ENCODE results near the gene E2F4.
A peak's percentile ranks its signal among the peaks of the same experiment; 100 is the strongest.

Gene E2F4

DNA sequence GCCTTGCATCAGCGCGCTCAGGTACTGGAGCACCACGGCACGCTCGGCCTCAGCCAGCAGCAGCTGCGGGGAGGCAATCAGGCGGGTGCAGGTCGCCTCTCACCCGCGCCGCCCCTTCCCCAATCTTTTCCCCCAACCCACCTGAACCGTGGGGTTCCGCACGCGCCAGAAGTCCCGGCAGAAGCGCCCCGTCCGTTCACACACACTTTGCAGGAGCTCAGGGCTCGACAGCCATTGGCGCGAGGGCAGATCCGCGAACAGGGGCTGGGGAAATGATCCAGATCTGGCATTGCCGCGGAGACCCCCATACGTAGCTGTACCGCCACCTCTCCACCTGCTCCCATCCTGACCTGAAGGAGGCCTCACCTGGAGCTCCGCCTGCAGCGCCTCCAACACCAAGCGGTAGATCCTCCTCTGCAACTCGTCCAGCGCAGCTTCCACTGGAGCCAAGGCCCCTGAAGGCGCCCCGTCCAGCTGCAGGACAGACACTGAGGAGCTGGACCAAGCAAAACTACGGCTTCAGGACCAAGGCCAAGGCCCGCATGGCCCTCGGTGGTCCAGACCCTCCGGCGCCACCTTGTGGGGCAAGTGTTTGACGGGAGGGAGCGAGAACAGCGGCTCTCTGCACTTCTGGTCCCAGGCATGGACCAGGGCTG, 6.8 kb upstream of the E2F4 start:
- H3K27ac ChIP-seq, result peak overlapping the region; percentile 91
- TF ChIP-seq ZFX (IDR thresholded peaks at IDR 0.05), result no peak
- TF ChIP-seq, protein P1, sequence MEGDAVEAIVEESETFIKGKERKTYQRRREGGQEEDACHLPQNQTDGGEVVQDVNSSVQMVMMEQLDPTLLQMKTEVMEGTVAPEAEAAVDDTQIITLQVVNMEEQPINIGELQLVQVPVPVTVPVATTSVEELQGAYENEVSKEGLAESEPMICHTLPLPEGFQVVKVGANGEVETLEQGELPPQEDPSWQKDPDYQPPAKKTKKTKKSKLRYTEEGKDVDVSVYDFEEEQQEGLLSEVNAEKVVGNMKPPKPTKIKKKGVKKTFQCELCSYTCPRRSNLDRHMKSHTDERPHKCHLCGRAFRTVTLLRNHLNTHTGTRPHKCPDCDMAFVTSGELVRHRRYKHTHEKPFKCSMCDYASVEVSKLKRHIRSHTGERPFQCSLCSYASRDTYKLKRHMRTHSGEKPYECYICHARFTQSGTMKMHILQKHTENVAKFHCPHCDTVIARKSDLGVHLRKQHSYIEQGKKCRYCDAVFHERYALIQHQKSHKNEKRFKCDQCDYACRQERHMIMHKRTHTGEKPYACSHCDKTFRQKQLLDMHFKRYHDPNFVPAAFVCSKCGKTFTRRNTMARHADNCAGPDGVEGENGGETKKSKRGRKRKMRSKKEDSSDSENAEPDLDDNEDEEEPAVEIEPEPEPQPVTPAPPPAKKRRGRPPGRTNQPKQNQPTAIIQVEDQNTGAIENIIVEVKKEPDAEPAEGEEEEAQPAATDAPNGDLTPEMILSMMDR (conservative IDR thresholded peaks at IDR 0.05), result peak; percentile 75

DNA sequence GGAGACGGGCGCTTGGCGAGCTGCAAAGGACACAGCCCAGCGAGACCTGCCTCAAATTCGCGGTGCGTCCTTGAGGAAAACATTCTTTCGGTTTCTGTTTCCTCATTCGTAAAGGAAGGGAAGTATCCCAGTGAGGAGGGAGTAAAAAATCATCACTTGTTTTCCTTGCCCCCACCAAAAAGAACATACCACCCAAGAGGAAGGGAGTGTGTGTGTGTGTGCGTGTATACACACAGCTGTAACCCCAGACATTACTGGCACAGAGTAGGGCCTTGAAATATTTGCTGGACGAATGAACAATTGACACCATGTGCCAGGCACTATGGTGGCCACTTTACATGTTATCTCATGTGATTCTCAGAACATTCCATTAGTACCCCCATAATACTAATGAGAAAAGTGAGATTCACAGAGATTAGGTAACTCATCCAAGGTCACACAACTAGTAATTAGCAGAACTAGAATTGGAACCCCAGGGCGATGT, 6.3 kb upstream of the E2F4 start:
- TF ChIP-seq, protein P1 (conservative IDR thresholded peaks at IDR 0.05), result no peak; the same call in 1 of the 2 replicates
- no peak for TF ChIP-seq ZFX (IDR thresholded peaks at IDR 0.05)
- no peak overlapping the region for H3K27ac ChIP-seq

DNA sequence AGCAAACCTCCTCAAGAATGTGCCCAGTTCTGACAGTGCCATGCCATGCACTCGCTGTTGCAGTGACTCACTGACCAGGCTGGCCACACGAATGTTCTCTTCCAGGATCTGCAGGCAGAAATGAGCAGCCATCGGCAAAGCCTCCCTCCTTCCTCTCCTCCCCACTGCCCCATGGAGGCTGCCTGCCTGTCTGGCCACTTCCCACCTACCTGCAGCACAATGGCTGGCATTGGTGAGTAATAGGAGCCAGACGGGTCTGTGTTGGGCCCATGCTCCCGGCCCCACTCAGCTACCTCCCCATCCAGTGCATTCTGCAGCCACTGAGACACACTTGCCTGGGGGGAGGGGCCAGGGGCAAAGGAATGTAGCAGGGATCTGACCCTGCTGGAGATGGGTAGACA, 5.4 kb upstream of the E2F4 start:
- TF ChIP-seq, protein P1 (conservative IDR thresholded peaks at IDR 0.05), result no peak
- TF ChIP-seq ZFX (IDR thresholded peaks at IDR 0.05), result no peak

DNA sequence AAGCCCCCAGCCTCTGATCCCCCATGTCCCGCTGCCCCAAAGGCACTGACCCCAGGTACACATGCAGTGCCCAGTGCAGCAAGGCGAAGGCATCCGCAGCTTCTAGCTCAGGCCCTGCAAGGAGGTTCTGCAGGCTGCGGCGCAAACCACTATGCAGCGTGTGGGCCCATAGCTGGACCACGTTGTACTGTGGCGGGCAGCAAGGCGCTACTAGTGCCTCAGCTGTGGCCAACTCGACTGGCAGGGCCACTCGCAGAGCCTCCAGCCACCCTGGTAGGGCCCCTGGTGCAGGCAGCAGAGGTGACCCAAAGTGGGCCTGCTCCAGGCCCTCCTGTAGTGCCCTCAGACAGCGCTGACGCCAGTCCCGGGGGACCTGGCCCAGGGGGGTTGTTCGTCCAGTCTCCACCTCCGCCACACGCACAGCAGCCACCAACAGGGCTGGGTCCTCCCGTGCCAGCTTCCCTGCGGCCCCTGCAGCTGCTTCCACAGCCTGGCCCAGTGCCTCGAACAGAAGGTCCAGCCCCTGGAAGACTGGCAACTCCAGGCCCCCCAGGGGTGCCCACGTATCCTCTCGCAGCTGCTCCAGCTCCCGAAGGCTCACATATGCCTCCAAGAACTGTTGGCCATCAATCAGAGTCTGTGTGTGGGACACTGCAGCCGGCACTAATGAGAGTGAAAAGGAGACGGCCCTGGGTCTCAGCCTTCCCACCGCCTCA, 4.6 kb upstream of the E2F4 start:
- TF ChIP-seq, protein P1 (conservative IDR thresholded peaks at IDR 0.05), result no peak
- TF ChIP-seq ZFX (IDR thresholded peaks at IDR 0.05), result no peak
- no peak overlapping the region for H3K27ac ChIP-seq

More for the DNA sequence above, 5.4 kb upstream of the E2F4 start:
- no peak overlapping the region for H3K27ac ChIP-seq

DNA sequence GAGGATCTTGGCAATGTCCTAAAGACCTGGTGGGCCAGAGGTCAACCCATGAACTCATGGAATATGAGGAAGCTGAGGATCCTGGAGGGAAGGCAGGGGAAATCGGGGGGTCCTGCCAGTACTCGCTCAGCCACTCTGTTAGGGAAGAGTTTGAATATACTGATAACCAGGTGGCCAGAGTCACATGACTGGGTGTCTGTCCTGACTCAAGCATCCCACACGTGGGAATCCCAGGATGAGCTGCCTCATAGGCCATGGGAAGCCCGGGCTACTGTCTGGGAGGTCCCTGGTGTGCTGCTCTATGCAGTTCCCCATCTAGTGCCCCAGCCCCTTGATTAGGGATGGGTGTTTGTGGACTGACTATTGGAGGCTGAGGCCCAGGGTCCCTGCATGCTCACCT, 3.6 kb upstream of the E2F4 start:
- H3K27ac ChIP-seq, result no peak overlapping the region
- no peak for TF ChIP-seq ZFX (IDR thresholded peaks at IDR 0.05)
- TF ChIP-seq, protein P1 (conservative IDR thresholded peaks at IDR 0.05), result no peak

DNA sequence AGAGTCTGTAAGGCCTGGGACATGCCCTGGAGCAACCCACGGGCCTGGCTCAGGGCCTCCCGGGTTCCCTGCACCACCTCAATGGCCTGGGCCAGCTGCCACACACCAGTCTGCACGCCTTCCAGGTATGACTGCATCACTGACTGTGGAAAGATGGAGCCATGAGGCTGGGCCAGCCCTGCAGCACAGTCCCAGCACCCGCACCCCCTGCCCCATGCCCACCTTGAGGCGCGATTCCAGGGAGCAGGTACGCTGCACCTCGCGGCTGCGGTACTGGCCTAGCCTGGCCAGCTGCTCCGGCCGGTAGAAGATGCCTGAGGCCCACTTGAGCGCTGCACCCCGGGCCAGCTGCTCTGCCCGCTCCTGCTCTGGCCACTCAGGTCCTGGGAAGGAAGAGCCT, 3.2 kb upstream of the E2F4 start:
- no peak for TF ChIP-seq ZFX (IDR thresholded peaks at IDR 0.05)
- TF ChIP-seq, protein P1 (conservative IDR thresholded peaks at IDR 0.05), result no peak
- no peak overlapping the region for H3K27ac ChIP-seq

DNA sequence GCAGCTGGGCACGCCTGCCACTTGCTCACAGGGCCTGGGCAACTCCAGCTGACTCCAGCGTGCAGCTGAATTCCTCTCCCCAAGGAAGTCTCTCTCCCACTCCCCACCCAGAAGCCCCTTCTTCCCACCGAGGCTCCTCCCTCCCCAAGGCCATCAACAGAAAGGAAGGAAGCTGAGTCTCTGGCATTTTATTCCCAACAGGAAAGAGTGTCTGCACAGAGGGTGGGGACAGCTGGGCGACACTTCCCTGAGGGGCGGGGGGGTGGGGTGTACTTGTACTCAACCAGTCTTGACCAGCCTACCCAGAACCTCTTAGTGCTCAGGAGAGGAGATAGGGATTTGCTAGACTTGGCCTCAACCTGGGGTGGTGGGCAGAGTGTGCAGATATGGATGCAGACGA, 1.9 kb upstream of the E2F4 start, which contains the start of gene EXOC3L1:
EXOC3L1 (minus strand) TSS at position 96 of the 400 bp plus-strand sequence. CDS start 460 bp downstream, outside the sequence.
- TF ChIP-seq ZFX (IDR thresholded peaks at IDR 0.05), result no peak
- TF ChIP-seq, protein P1 (conservative IDR thresholded peaks at IDR 0.05), result no peak
- H3K27ac ChIP-seq, result no peak within 1 kb of the TSS
